GM19468 (cell line): ENCODE data around the gene SLC30A7.

Experiments
- ATAC-seq: cut with Tn5 transposase; IDR thresholded peaks from one replicate; pipeline ENCODE4 v1.9.1; 2021; ENCODE audit warnings: mild to moderate bottlenecking, moderate library complexity, moderate number of reproducible peaks; ENCODE audit not compliant: unreplicated experiment; ENCODE audit errors: extremely low read depth

Gene SLC30A7

DNA sequence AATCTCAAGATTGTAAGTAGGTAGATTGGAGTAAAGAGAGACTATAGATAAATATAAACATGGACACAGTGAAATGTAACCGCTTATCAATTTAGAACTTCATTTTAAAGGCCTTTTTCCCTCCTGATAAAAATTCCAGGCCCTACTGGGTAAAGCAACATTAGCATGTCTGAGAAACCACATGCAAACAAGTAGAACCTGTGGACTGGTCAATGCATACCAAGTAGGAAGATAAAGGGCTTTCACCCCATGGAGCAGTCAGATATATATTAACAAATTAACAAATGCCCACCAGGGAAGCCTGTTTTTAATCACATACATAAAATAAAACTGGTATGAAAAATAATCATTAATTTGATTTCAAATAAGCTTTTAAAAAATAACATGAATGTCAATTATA lies 121.6 kb downstream of the SLC30A7 start:
- ATAC-seq = no peak

DNA sequence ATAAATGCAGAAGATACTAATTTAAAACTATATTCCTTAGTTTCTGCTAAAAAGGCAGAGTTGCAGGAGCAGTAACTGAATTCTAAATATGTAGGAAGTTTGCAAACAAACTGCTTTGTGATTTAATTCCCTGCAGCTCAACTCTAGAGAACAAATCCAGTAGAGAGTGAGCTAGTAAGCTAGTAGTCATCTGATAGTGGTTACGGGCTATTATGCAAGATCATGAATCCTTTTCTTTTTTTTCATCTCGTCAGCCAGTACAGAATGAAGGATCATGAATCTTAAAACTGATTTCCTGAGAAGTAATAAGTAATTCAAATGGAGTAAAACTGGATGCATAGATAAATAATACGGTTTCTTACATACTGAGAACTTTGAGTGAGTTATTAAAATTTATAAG lies 126.4 kb downstream of the SLC30A7 start:
- ATAC-seq = no peak

DNA sequence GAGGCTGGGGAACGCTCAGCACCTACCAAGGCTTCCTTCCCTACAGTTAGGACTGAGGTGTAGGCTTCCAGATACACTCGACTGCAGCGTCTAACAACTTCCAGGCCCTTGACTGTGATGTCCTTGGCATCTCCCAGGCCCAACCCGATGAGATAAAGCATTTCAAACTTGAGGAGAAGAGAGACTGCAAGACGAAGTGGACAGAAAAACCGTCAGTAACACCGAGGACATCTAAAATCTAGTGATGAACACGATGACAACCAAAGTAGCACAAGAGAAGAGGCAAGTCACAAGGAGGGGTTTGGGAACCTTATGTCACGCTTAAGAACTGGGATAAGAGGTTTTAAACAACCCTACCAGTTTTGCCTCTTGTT lies 129.4 kb downstream of the SLC30A7 start:
- no peak for ATAC-seq

DNA sequence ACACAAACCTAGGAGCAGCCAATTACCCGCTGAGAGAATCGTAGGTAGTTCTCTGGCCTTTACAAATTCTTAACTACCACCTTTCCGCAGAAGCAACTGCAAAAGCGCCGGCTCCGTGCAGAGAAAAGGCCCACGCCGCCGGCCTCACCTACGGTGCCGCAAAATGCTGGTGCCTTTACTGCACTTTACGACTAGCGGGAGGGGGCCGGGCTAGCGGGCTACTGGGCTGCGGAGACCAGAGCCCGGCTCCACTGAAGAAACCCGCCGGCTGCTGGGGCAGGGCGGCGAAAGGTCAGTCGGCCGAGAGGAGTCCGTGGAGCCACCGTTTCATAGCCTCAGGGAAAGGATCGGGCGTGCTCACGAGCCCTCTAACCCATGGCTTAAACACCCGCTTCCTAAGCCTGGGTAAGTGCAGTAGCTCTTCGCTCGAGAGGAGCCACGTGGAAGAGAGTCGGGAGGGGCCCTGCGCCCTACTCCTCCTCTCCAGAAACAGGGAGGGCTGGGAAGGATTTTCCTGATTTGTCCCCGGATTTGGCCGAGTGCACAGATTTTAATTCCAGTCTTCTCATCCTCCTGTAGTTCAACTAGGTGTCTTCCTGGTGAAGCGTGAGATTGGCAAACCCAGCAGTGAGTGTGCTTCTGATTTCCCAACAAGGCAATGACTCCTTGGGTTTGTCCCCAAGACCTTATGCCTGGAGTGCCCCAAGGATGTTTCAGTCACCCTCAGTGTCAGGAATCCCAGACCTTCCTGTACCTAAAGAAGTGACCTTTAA lies 130.0 kb downstream of the SLC30A7 start, which contains the start of gene DPH5:
TSS of gene DPH5 (minus strand) at position 128 of the 773 bp plus-strand sequence. CDS start 341 bp downstream, outside the sequence.
- ATAC-seq = peak; percentile 81

DNA sequence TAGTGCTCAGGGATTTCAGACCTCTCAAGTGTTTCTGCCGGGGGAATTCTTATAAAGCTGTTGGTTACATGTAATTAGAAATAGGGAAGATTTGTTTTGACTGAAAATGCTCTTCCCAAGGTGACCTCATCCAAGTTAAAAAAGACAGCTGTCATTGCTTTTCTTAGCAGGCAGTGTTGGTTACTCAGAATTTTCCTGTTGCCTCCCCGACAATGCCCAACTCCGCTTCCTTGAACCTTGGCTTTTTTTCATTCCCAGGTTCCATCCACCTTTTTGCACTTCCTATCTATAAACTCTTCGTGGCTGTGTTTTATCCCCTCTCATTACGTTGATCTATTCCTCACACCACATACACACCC lies 130.5 kb downstream of the SLC30A7 start:
- ATAC-seq = no peak

DNA sequence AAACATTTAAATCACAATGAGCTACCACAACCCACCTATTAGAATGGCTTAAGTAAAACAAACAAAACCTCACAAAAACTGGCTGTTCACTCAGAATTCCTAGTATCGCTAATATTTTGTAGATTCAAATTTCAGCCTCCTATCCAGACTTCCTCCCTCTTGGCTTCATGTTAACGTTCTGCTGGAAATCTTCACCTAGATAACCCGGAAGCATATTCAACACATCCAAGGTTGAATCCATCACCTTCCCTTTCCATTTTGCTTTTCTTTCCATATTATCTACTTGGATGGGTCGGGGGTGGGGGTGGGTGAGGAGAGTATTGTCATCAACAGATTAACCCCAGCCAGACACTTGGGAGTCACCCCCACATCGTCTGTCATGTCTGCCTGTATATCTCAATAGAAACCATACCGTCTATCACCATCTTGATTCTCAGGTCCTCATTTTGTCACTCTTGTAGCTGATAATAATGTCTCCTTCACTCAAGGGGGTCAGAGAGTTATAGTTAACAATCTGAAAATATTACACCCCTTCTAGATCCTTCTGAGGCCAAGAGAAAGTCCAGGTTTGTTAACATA lies 131.4 kb downstream of the SLC30A7 start:
- ATAC-seq = no peak

DNA sequence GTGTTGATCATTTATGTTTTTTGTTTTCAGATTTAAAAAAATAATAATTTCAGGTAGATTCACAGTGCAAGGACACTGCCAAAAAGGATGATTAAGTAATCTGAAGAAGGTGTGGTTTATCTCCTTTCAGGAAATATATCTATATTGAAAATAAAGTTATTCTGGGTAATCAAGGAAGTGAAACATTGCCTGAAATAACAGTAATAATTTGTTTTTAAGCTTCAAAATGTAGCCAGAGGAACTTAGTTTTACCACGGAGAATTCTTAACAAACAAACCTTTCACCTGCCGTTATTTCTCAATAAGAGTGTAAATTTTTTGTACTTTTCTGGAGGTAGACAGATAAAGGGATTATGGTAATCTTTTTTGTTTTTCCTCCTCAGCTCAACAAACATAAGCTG lies 132.6 kb downstream of the SLC30A7 start:
- ATAC-seq = no peak

DNA sequence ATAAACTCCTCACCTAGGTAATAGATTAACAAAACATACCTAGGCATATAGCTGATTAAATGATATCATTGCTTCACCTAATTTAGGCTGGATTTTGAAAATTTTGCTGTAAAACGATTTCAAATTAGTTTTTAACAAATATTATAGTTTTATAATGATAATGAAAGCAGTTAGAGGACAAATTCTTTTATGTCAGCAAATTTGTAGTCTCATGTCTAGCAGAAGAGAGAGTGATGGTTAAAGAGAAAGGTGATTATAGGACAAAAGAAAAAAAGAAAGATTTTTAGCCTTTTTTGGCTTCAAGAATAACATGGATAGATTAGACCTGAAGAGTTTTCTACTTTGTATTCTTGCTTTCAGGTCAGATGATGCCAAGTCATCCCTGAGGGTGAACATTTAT lies 133.3 kb downstream of the SLC30A7 start:
- ATAC-seq = no peak

DNA sequence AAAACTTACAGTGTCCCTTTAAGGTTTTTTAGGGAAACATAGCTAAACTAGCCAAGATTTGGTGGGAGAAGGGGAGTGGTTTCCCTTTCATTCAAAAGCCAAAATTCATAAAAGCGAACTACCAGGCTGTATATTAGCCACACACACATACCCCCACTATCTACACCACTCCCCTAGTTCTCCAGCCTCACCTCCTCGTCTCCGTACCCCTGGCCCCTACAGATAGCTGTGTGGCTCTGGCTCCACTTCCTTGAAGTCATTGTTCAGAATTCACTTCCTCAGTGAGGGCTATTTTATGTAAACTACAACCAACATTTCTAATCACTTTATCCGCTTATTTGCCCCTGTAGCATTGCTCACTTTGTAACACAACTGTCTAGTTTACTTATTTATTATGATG lies 135.0 kb downstream of the SLC30A7 start:
- ATAC-seq = no peak
